Common myeloid progenitor, CD34-positive (primary cell): ENCODE results near the gene TRAPPC11.

Experiments used
- CTCF ChIA-PET: fragments of 350-600 bp; sonication (Branson Sonifier 250); formaldehyde crosslinking; loops from one replicate; lab custom pipeline; 2021; ENCODE audit warnings: antibody characterized with exemption; lab: Charles Lee
- POLR2A ChIA-PET: fragments of 350-600 bp; sonication (Branson Sonifier 250); formaldehyde crosslinking; loops from one replicate; lab custom pipeline; 2021; ENCODE audit warnings: antibody characterized with exemption; lab: Charles Lee
- DNase-seq, 3 donors: peaks; one replicate each; pipeline versions ENCODE4 v3.0.0 to v3.0.0-alpha.2; 2013
- H3K27ac ChIP-seq, 2 experiments: 1 replicate in 1 of 2; 2 replicates in 1 of 2; pipeline ENCODE4 v1.7.0; 2013; ENCODE audit warnings: inconsistent platforms in 2 of 2, low read length in 2 of 2, mild to moderate bottlenecking in 2 of 2, low read depth in 1 of 2, moderate library complexity in 1 of 2; ENCODE audit not compliant: severe bottlenecking in 2 of 2, insufficient read depth in 1 of 2, poor library complexity in 1 of 2
- H3K27me3 ChIP-seq, 5 experiments: replicated peaks in 2 of 5; 1 replicate in 3 of 5; 2 replicates in 2 of 5; pipeline versions ENCODE4 v1.6.1 to v1.7.0; 2013; ENCODE audit warnings: low read length in 4 of 5, mild to moderate bottlenecking in 2 of 5, moderate library complexity in 2 of 5, inconsistent platforms in 1 of 5; ENCODE audit not compliant: insufficient read depth in 5 of 5, control insufficient read depth in 4 of 5
- H3K36me3 ChIP-seq, 4 experiments: 1 replicate in 2 of 4; 2 replicates in 2 of 4; pipeline versions ENCODE4 v1.6.1 to v1.7.0; 2013; ENCODE audit warnings: low read length in 3 of 4, control low read depth in 1 of 4, mild to moderate bottlenecking in 1 of 4; ENCODE audit not compliant: control insufficient read depth in 4 of 4, insufficient read depth in 4 of 4
- H3K4me1 ChIP-seq, 4 experiments: 1 replicate in 3 of 4; 2 replicates in 1 of 4; pipeline versions ENCODE4 v1.6.1 to v1.7.1; 2013; ENCODE audit warnings: low read length in 3 of 4, mild to moderate bottlenecking in 3 of 4, control low read depth in 1 of 4, inconsistent platforms in 1 of 4, moderate library complexity in 1 of 4; ENCODE audit not compliant: control insufficient read depth in 4 of 4, insufficient read depth in 4 of 4; ENCODE audit errors: control extremely low read depth in 1 of 4
- H3K4me3 ChIP-seq, 7 experiments: 1 replicate in 4 of 7; 2 replicates in 3 of 7; pipeline versions ENCODE4 v1.5.1 to v1.7.0; 2013; ENCODE audit warnings: mild to moderate bottlenecking in 7 of 7, low read length in 6 of 7, moderate library complexity in 6 of 7, inconsistent platforms in 2 of 7, low read depth in 2 of 7, control low read depth in 1 of 7; ENCODE audit not compliant: insufficient read depth in 4 of 7, control insufficient read depth in 1 of 7; ENCODE audit errors: extremely low read depth in 1 of 7
- H3K9me3 ChIP-seq, 5 experiments: 1 replicate in 4 of 5; 2 replicates in 1 of 5; pipeline versions ENCODE4 v1.6.1 to v1.7.1; 2013; ENCODE audit warnings: low read length in 4 of 5, mild to moderate bottlenecking in 2 of 5, inconsistent platforms in 1 of 5, low read depth in 1 of 5, moderate library complexity in 1 of 5; ENCODE audit not compliant: control insufficient read depth in 4 of 5, insufficient read depth in 2 of 5; ENCODE audit errors: control extremely low read depth in 1 of 5
- WGBS: methylation state at CpG from one replicate; pipeline ENCODE4 v1.1.5; 2013; ENCODE audit not compliant: insufficient coverage; 5-methylcytosine and 5-hydroxymethylcytosine counted together

TRAPPC11 gene

GRCh38 chr4:183631577-183632198 lies 27.4 kb upstream of the TRAPPC11 start:
- Histone ChIP-seq H3K4me1 (no peaks in the 10 kb centered on the region), H3K36me3 (no peaks in the 10 kb centered on the region), H3K27ac (no peak overlapping the region), H3K27me3 (no peaks in the 10 kb centered on the region), H3K9me3 (no peaks in the 10 kb centered on the region), H3K4me3 (no peak overlapping the region)
- no peak for DNase-seq
- ChIA-PET CTCF (no interaction called here), POLR2A (no interaction called here)
- WGBS: 100% methylated on average over 6 of the region's 11 CpGs

- 98% methylated on average over 12 of the region's 12 CpGs for WGBS
- no peak overlapping the region for H3K4me3 ChIP-seq
- ChIA-PET POLR2A (no interaction called here), CTCF (no interaction called here)
- no peaks in the 10 kb centered on the region for H3K4me1 ChIP-seq
- no peaks in the 10 kb centered on the region for H3K9me3 ChIP-seq
- no peaks in the 10 kb centered on the region for H3K27me3 ChIP-seq
- no peaks in the 10 kb centered on the region for H3K36me3 ChIP-seq
- no peak for DNase-seq
- no peak overlapping the region for H3K27ac ChIP-seq
Measured at GRCh38 chr4:183632689-183633088, 26.4 kb upstream of the TRAPPC11 start.

DNA sequence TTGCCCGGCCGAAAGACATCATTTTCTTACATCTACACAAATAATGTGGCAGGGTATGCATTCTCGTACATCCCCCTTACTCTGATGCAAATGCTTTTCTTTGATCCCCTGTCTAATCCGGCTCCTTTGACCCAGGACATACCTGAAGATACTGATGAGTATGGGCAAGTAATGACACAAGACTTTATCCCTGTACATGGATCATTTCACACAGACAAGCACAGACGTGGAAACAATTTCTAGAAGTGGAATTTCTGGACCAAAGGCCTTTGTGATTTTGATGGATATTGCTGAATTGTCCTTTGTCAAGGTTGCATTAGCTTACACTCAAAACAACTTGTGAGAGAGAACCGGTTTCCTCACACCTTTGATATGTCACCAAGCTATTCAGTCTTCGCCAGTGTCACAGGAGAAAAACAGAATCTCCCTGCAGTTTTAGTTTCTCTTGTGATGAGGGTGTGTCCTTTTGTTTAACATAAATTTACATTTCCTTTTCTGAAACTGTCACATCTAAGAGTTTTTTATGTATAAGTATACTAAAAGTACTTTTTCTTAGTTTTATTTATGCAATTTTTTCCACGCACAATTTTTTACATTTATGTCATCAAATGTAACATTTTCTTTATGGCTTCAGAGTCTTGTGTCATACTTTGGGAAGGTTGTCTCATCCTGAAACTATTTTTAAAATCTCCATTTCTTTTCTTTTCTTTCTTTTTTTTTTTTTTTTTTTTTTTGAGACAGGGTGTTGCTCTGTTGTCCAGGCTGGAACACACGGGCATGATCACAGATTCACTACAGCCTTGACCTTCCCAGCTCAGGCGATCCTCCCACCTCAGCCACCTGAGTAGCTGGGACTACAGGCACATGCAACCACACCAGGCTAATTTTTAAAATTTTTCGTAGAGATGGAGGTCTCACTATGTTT lies 25.4 kb upstream of the TRAPPC11 start:
- CTCF ChIA-PET: interaction anchor here (0.6 kb wide), 1 partner anchor 1031 kb away, joined by 3 read pairs; no protein-coding TSS in a partner anchor
- DNase-seq: no peak
- Histone ChIP-seq H3K27ac (no peak overlapping the region), H3K4me3 (no peak overlapping the region), H3K9me3 (no peaks in the 10 kb centered on the region), H3K36me3 (no peaks in the 10 kb centered on the region), H3K27me3 (no peaks in the 10 kb centered on the region), H3K4me1 (no peaks in the 10 kb centered on the region)
- POLR2A ChIA-PET: no interaction called here
- 95% methylated on average over 8 of the region's 11 CpGs for WGBS

- 64% methylated on average over 6 of the region's 10 CpGs for WGBS
- Histone ChIP-seq H3K9me3 (no peaks in the 10 kb centered on the region), H3K4me3 (no peak overlapping the region), H3K4me1 (no peaks in the 10 kb centered on the region), H3K36me3 (peaks cover 0 to 5% (median 0%) of the 10 kb centered on the region in 4 experiments), H3K27me3 (no peaks in the 10 kb centered on the region), H3K27ac (no peak overlapping the region)
- ChIA-PET POLR2A (no interaction called here), CTCF (interaction anchor here (0.8 kb wide), 1 partner anchor 15 kb away, joined by 3 read pairs; no protein-coding TSS in a partner anchor)
- no peak for DNase-seq
Measured at GRCh38 chr4:183635321-183635720, 23.8 kb upstream of the TRAPPC11 start.

DNA sequence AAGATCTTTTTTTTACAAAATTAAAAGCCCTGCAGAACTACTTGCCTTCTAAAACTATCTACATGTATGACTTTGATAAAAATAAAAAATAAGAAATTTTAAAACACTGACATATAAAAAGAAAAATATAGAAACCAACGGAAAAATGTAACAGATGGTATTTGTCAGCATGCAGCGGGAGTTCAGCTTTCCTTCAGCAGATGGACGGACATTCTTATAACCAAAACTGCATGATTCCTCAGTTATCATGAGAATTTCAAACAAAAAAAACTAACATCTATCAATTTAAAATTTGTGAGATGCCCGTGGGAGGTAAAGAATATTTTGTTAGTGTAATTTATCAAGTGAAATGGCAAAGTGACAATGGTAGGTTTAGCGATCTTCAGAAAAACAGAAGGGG lies 23.4 kb upstream of the TRAPPC11 start:
- no peak for DNase-seq
- CTCF ChIA-PET: interaction anchor here (0.8 kb wide), 1 partner anchor 14 kb away, joined by 3 read pairs; no protein-coding TSS in a partner anchor
- Histone ChIP-seq H3K4me3 (no peak overlapping the region), H3K9me3 (no peaks in the 10 kb centered on the region), H3K27me3 (no peaks in the 10 kb centered on the region), H3K36me3 (peaks cover 0 to 5% (median 0%) of the 10 kb centered on the region in 4 experiments), H3K4me1 (no peaks in the 10 kb centered on the region), H3K27ac (no peak overlapping the region)
- POLR2A ChIA-PET: no interaction called here
- 100% methylated on average over 1 of the region's 5 CpGs for WGBS

DNA sequence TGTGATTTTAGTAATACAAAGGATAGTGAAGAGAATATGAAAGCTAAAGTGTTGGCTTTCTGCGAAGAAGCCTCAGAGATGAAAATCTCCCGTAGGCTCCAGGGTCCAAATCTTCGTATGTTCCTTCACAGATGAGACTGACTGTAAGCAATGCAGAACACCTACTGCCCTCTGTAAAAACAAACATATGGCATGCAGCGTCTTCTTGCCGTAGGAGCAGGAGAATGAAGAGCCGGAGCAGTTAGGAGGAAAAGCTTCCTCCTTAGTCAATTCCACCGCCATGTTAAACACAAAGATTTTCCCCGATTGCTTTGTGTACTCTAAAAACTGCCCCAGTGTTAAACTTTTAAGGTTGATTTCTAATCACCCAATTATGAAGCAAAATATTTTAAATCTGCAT lies 22.6 kb upstream of the TRAPPC11 start:
- peaks cover 0 to 5% (median 0%) of the 10 kb centered on the region in 4 experiments for H3K36me3 ChIP-seq
- CTCF ChIA-PET: interaction anchor here (1.4 kb wide), 1 partner anchor 14 kb away, joined by 3 read pairs; no protein-coding TSS in a partner anchor

More for the DNA sequence above, 22.6 kb upstream of the TRAPPC11 start:
- no peaks in the 10 kb centered on the region for H3K27me3 ChIP-seq
- no peak for DNase-seq
- no peaks in the 10 kb centered on the region for H3K9me3 ChIP-seq
- H3K4me3 ChIP-seq: no peak overlapping the region
- no peaks in the 10 kb centered on the region for H3K4me1 ChIP-seq
- no peak overlapping the region for H3K27ac ChIP-seq
- POLR2A ChIA-PET: interaction anchor here (0.5 kb wide), 1 partner anchor 192 kb away, joined by 3 read pairs; the partner anchor contains the start of gene CDKN2AIP
- WGBS: 99% methylated on average over 8 of the region's 8 CpGs
